Measurements from ENCODE around the gene FAM168A.

- no peak for TF ChIP-seq CTCF (IDR thresholded peaks at IDR 0.05; ENCODE audit: insufficient read depth, low read length, poor library complexity, severe bottlenecking)
- TF ChIP-seq EZH2phosphoT487 (conservative IDR thresholded peaks at IDR 0.05; ENCODE audit: low read length) = no peak
Observed at GRCh38 chr11:73635721-73636120, 37.8 kb upstream of the FAM168A start.
